ENCODE data around the gene MTX1.
A peak's percentile ranks its signal among the peaks of the same experiment; 100 is the strongest.

- TF ChIP-seq POLR2A (IDR thresholded peaks at IDR 0.05) (no peak), CTCF (IDR thresholded peaks at IDR 0.05) (peak; percentile 78 to 86 (median 81))
Measured at GRCh38 chr1:155206891-155207805, 1.3 kb upstream of the MTX1 start.

Measured in testis (tissue), 2 donors.